ENCODE results near the gene MRPS31. TPM values are rescaled to one million over a fixed set of nuclear protein-coding genes. Genes with fewer than 3 reads are reported as not detected.

MRPS31 gene
- total RNA-seq, 1 experiment from 2014 or later, result 37.0 TPM

DNA sequence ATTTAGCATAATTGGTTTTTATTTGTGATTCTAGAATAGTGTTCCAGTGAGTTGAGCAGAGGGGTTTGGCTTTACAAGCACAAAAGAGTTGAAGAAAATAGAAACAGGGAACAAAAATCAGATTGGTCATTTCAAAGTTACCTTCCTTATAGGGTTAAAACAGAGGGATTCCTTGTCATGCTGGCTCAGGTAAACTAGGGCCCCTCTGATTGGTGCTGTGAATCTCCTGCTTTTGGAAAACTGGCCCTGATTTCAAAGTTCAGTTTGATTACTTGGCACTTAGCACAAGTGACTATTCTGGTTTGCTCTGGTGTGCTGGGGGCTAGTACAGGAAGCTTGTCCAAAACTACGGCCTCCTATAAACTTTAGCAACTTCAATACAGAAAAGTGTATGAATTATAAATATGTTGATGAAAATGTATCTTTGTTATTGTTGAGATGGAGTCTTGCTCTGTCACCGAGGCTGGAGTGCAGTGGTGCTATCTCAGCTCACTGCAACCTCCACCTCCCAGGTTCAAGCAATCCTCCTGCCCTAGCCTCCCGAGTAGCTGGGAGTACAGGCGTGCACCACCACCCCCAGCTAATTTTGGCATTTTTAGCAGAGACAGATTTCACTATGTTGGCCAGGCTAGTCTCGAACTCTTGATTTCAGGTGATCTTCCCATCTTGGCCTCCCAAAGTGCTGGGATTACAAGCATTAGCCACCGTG, 1.9 kb upstream of the MRPS31 start:
- BruUV-seq (replicated peaks), result TSS peak; percentile 44
- H3K4me1 Mint-ChIP-seq (ENCODE audit: low read depth, unreplicated experiment), result peaks cover 19% of the 10 kb centered on the region
- H3K36me3 ChIP-seq (ENCODE audit: control insufficient read depth, insufficient read depth, low read length), result no peaks in the 10 kb centered on the region
- H3K27ac Mint-ChIP-seq (ENCODE audit: unreplicated experiment), result no peak overlapping the region
- ChIA-PET CTCF (no interaction called here), POLR2A (no interaction called here)
- no peaks in the 10 kb centered on the region for H3K9me3 ChIP-seq
- DNase-seq, result peak; percentile 54 to 65
- no peak for TF ChIP-seq CTCF (IDR thresholded peaks at IDR 0.05; ENCODE audit: insufficient read depth in 1 of 2, low read depth in 1 of 2, low read length in 1 of 2, severe bottlenecking in 1 of 2, unreplicated experiment in 1 of 2)
- intact Hi-C loops (cut with micrococcal nuclease; ENCODE audit: unreplicated experiment), result loop anchor here (2.0 kb wide), 1 partner anchor 142 kb away; no protein-coding TSS in a partner anchor
- H3K4me3 ChIP-seq (ENCODE audit: low read depth, low read length), result no peak overlapping the region
- no peaks in the 10 kb centered on the region for H3K27me3 Mint-ChIP-seq (ENCODE audit: insufficient read depth, unreplicated experiment)
- H3K9me3 Mint-ChIP-seq (ENCODE audit: unreplicated experiment), result no peaks in the 10 kb centered on the region
- peaks cover 14% of the 10 kb centered on the region for H3K36me3 Mint-ChIP-seq (ENCODE audit: insufficient read depth, unreplicated experiment)
- H3K27me3 ChIP-seq (replicated peaks; ENCODE audit: control insufficient read depth, insufficient read depth, low read length), result no peaks in the 10 kb centered on the region
- peaks cover 25% of the 10 kb centered on the region for H3K4me1 ChIP-seq
- no peak overlapping the region for H3K4me3 Mint-ChIP-seq (ENCODE audit: unreplicated experiment)

DNA sequence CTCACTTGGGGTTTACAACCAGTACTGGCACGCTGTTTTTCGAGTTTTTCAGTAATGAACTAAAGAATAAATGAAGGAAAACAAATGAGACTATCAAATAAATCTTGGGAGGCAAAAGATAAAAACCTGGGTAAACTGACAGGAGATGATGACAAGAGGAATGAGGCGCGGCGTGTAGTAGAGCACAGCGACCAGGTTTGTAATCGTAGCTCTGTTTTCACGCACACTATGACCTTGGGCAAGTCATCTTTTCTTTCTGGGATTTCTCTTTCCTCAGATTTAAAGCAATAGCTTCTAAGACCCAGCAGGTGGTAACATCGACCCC, 419 bp downstream of the MRPS31 start:
- ChIA-PET CTCF (no interaction called here), POLR2A (no interaction called here)
- Mint-ChIP-seq H3K4me1 (ENCODE audit: low read depth, unreplicated experiment) (peaks cover 7% of the 10 kb centered on the region), H3K27ac (ENCODE audit: unreplicated experiment) (peak overlapping the region; percentile 88), H3K9me3 (ENCODE audit: unreplicated experiment) (no peaks in the 10 kb centered on the region), H3K4me3 (ENCODE audit: unreplicated experiment) (peak overlapping the region; percentile 93), H3K36me3 (ENCODE audit: insufficient read depth, unreplicated experiment) (peaks cover 14% of the 10 kb centered on the region), H3K27me3 (ENCODE audit: insufficient read depth, unreplicated experiment) (no peaks in the 10 kb centered on the region)
- no peak for TF ChIP-seq CTCF (IDR thresholded peaks at IDR 0.05; ENCODE audit: insufficient read depth in 1 of 2, low read depth in 1 of 2, low read length in 1 of 2, severe bottlenecking in 1 of 2, unreplicated experiment in 1 of 2)
- intact Hi-C loops (cut with micrococcal nuclease; ENCODE audit: unreplicated experiment), result loop anchor here (2.0 kb wide), 1 partner anchor 18 kb away; the partner anchor contains the start of gene SLC25A15
- BruUV-seq (replicated peaks), result TSS peak; percentile 64
- Histone ChIP-seq H3K9me3 (no peaks in the 10 kb centered on the region), H3K4me3 (ENCODE audit: low read depth, low read length) (peak overlapping the region; percentile 67), H3K27me3 (replicated peaks; ENCODE audit: control insufficient read depth, insufficient read depth, low read length) (no peaks in the 10 kb centered on the region), H3K4me1 (peaks cover 22% of the 10 kb centered on the region), H3K36me3 (ENCODE audit: control insufficient read depth, insufficient read depth, low read length) (no peaks in the 10 kb centered on the region)
- DNase-seq, result no peak

DNA sequence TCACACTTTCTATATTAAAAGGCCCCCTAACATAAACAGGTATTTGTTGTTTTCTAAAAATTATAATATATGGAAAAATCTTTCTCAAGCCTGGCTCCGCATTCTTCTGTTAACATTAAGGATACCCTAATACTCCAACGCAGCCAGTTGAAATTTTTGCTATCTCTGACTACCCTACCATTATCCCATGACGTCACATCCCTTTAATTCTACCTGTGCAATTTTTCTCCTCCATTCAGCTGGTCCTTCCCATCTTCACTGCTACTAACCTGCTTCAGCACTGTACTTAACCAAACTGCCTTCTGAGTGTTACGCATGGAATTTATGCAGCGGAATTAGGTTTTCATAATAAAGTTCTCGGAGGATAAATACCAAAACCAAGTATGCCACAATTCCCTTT, 1.0 kb downstream of the MRPS31 start:
- H3K36me3 ChIP-seq (ENCODE audit: control insufficient read depth, insufficient read depth, low read length), result no peaks in the 10 kb centered on the region
- intact Hi-C loops (cut with micrococcal nuclease; ENCODE audit: unreplicated experiment), result loop anchor here (2.0 kb wide), 1 partner anchor 19 kb away; the partner anchor contains the start of gene SLC25A15
- peaks cover 14% of the 10 kb centered on the region for H3K36me3 Mint-ChIP-seq (ENCODE audit: insufficient read depth, unreplicated experiment)
- no peaks in the 10 kb centered on the region for H3K9me3 Mint-ChIP-seq (ENCODE audit: unreplicated experiment)
- no peaks in the 10 kb centered on the region for H3K9me3 ChIP-seq
- peaks cover 22% of the 10 kb centered on the region for H3K4me1 ChIP-seq
- no TSS peak for BruUV-seq (replicated peaks)
- peak overlapping the region; percentile 67 for H3K4me3 ChIP-seq (ENCODE audit: low read depth, low read length)
- H3K4me3 Mint-ChIP-seq (ENCODE audit: unreplicated experiment), result peak overlapping the region; percentile 93
- ChIA-PET CTCF (no interaction called here), POLR2A (interaction anchor here (0.6 kb wide), 1 partner anchor 50 kb away, joined by 3 read pairs; no protein-coding TSS in a partner anchor)
- H3K4me1 Mint-ChIP-seq (ENCODE audit: low read depth, unreplicated experiment), result peaks cover 7% of the 10 kb centered on the region
- no peaks in the 10 kb centered on the region for H3K27me3 Mint-ChIP-seq (ENCODE audit: insufficient read depth, unreplicated experiment)
- H3K27ac Mint-ChIP-seq (ENCODE audit: unreplicated experiment), result peak overlapping the region; percentile 88
- DNase-seq, result no peak
- TF ChIP-seq CTCF (IDR thresholded peaks at IDR 0.05; ENCODE audit: insufficient read depth in 1 of 2, low read depth in 1 of 2, low read length in 1 of 2, severe bottlenecking in 1 of 2, unreplicated experiment in 1 of 2), result no peak
- no peaks in the 10 kb centered on the region for H3K27me3 ChIP-seq (replicated peaks; ENCODE audit: control insufficient read depth, insufficient read depth, low read length)

Data from Caco-2 (cell line).